ENCODE data around the gene PPIL1. TPM values are rescaled to one million over a fixed set of nuclear protein-coding genes. Genes with fewer than 3 reads are reported as not detected.
"Not testable (repeated sequence)": the region's sequence is repeated elsewhere in the genome, so short reads cannot be mapped to it uniquely, and the experiment has no call there.

The PPIL1 gene
- total RNA-seq, 3 donors from 2014 or later = 7.2 to 14.2 (median 10.5) TPM

DNA sequence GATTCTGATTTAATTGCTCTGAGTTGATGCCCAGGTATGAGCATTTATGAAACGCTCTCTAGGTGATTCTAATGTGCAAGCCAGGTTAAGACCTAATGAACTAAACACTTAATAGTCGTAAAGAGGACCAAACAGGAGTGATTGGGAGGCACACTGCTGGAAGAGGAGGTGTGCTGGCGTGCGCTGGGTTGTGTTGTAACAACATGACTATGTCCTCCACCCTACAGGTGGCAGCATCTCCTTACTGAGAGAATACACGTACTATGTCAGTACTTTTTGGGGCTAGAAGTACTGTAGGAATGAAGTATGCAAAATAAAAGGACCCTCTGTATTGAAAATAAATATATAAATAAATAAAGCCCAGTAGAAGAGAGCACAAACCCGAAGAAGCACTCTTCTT, 23.0 kb upstream of the PPIL1 start:
- no peaks in the 10 kb centered on the region for H3K4me1 ChIP-seq (ENCODE audit: low read depth)
- no peak for ATAC-seq
- no peak for TF ChIP-seq CTCF (IDR thresholded peaks at IDR 0.05)
- H3K4me3 ChIP-seq = no peak overlapping the region
- no peaks in the 10 kb centered on the region for H3K9me3 ChIP-seq
- DNase-seq = no peak
- H3K36me3 ChIP-seq (ENCODE audit: low read depth) = no peaks in the 10 kb centered on the region
- intact Hi-C loops (cut with DNase I, micrococcal nuclease) = no loop called here

DNA sequence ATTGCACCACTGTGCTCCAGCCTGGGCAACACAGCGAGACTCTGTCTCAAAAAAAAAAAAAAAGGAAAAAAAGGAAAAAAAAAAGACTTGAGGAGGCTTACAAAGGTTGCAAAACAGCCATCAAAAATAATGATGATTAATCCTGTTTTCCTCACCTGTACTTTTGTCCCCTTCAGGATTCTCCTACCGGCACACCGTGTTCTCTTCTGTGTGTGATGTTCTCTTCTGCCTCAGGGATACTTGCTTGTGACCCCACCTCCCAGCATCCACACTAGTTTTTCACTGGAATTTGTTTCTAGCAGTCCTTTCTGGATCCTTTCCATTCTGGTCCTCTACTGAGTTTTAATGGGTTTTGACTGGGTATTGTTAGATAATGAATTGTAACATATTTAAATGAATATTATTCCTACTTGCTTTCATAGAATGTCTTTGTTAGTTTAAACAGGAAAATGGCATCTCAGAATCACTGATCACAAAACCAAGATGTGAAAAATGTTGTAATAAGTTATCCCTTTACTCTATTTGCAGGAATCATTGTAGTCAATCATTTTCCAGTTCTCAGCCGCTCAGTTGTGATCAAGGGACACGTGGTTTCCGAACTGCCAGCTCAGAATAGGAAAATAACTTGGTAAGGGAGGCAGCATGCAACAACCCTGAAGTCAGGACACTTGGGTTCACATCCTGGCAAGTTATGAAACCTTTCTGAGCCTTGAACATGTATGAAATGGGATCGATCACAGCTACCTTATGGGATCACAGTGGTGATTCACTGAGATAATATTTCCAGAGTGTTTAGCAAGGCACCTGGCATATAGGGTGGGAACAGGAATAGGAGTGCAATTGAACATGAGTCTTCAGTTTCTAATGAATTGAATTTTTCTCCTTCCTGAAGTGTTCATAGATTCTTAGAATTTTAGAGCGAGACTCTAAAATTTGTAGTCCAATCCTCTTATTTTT, 19.7 kb upstream of the PPIL1 start:
- no peak for ATAC-seq
- no peak for DNase-seq
- intact Hi-C loops (cut with DNase I, micrococcal nuclease) = no loop called here
- no peaks in the 10 kb centered on the region for H3K9me3 ChIP-seq
- TF ChIP-seq CTCF (IDR thresholded peaks at IDR 0.05) = no peak
- no peaks in the 10 kb centered on the region for H3K4me1 ChIP-seq (ENCODE audit: low read depth)
- no peak overlapping the region for H3K4me3 ChIP-seq
- H3K36me3 ChIP-seq (ENCODE audit: low read depth) = no peaks in the 10 kb centered on the region

DNA sequence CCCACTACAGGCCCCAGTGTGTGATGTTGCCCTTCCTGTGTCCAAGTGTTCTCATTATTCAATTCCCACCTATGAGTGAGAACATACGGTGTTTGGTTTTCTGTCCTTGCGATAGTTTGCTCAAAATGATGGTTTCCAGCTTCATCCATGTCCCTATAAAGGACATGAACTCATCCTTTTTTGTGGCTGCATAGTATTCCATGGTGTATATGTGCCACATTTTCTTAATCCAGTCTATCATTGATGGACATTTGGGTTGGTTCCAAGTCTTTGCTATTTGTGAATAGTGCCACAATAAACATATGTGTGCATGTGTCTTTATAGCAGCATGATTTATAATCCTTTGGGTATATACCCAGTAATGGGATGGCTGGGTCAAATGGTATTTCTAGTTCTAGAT, 16.6 kb upstream of the PPIL1 start:
- DNase-seq; H3K9me3 ChIP-seq; intact Hi-C loops (cut with DNase I, micrococcal nuclease); H3K4me3 ChIP-seq; H3K36me3 ChIP-seq (ENCODE audit: low read depth); ATAC-seq; H3K4me1 ChIP-seq (ENCODE audit: low read depth): not testable (repeated sequence)

GRCh38 chr6:36890112-36890663, 15.6 kb upstream of the PPIL1 start:
- no peak for ATAC-seq
- no peak for TF ChIP-seq CTCF (IDR thresholded peaks at IDR 0.05)
- Histone ChIP-seq H3K4me3 (no peak overlapping the region), H3K9me3 (no peaks in the 10 kb centered on the region), H3K4me1 (ENCODE audit: low read depth) (peaks cover 9% of the 10 kb centered on the region), H3K36me3 (ENCODE audit: low read depth) (no peaks in the 10 kb centered on the region)
- intact Hi-C loops (cut with DNase I, micrococcal nuclease) = no loop called here
- no peak for DNase-seq

- Histone ChIP-seq H3K4me1 (ENCODE audit: low read depth) (peaks cover 9% of the 10 kb centered on the region), H3K36me3 (ENCODE audit: low read depth) (no peaks in the 10 kb centered on the region), H3K4me3 (no peak overlapping the region), H3K9me3 (no peaks in the 10 kb centered on the region)
- no peak for TF ChIP-seq CTCF (IDR thresholded peaks at IDR 0.05)
- ATAC-seq = no peak
- intact Hi-C loops (cut with DNase I, micrococcal nuclease) = loop anchor here (5.0 to 10.0 kb wide), 2 partner anchors 96 to 128 kb away; partner anchors contain the start of gene MTCH1 (in 1 of the 2)
- DNase-seq = no peak
Observed at GRCh38 chr6:36888654-36889481, 14.3 kb upstream of the PPIL1 start.
